GM18517 (cell line): ENCODE results near the gene LTBP1.

Experiments used
- ATAC-seq: cut with Tn5 transposase; IDR thresholded peaks from one replicate; pipeline ENCODE4 v1.9.1; 2021; ENCODE audit warnings: mild to moderate bottlenecking, moderate library complexity; ENCODE audit not compliant: unreplicated experiment

The LTBP1 gene

GRCh38 chr2:32931945-32932709 is 14.6 kb upstream of the LTBP1 start:
- ATAC-seq = no peak

- no peak for ATAC-seq
Observed at GRCh38 chr2:32932825-32933755, 13.7 kb upstream of the LTBP1 start.

- no peak for ATAC-seq
Observed at GRCh38 chr2:32933756-32934095, 13.0 kb upstream of the LTBP1 start.

DNA sequence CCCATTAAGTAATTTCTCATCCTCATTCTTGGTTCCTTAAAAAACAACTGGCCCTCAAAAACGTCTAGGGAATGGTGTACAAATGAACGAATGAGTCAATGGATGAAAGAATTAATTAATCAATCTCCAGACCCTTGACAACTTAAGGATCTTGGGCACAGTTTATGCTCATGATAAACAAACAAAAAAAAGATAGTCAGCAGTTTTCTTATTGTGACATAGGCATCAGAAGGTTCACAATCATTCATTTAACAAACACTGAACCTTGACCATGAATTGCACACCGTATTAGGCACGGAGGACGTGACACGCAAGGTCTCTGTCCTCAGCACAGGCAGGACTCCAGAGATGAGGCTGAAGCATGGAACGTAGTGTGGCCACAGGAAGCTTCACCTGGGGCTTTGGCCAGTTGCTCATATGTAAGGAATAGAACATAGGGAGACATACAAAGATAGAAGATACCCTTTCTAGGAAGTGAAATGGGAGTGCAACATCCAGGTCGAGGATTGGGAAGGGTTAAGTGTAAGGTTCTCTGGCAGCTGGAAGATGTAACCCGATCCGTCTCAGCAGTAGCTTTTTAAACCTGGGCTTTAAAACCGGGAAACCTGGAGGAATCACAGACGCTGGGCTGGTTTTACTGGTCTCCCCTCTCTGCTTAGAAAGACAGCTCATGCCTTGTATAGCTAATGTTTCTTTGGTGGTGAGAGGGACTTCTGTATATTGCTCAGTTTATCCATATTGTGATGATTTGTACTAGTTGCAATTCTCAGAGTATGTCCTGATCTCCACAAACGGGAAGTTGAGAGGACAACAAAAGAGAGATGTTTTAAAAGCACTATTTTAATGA is 8.9 kb upstream of the LTBP1 start:
- no peak for ATAC-seq

DNA sequence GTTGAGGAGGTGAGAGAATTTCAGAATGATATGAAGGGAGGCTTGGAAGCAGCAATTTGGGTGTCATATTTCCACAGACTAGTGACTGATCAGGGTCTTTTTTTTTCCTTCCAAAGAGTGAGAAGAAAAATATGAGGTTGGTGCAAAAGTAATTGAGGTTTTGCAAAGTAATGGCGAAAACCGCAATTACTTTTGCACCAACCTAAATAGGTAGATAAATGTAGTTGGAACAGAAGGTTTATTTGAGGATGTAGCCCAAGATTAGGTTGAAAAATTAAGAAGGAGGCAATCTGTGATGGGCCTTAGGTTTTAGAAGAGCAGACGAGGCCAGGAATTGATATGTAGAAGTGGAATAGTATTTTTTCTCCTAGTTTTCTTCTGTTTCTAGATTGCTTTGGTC is 7.8 kb upstream of the LTBP1 start:
- no peak for ATAC-seq

- no peak for ATAC-seq
Observed at GRCh38 chr2:32940316-32940997, 6.3 kb upstream of the LTBP1 start.

- no peak for ATAC-seq
Observed at GRCh38 chr2:32941944-32942690, 4.6 kb upstream of the LTBP1 start.

DNA sequence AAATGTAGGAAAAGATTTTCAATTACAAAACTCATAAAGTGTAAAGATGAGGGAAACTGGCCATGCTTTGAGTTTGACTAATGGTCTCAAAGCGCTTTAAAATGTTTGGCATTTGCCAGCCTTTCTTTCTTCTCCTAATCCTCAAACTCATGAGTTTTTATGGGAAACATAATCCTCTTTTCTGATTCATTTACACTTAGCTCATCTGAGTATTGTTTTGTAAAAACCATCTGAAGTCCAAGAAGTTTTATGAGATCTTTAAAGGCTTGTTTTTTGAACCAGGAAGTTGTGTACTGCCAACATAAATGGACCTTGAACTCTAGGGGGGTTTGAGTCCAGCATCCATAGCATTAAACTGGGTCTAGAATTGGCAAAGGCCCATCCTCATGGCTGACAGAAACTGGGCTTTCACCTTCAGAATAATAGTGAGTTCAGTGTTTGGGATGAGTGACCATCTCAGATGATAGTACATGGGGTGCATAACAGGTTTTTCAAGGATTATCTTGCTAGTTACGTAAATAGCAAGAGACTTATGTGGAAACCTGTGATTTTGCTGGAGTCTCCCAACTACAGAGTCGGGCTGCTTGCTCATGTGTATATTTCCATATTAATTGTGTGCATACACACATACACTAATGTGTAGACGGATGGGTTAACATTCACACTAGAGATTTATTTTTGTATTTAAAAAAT is 3.8 kb upstream of the LTBP1 start:
- no peak for ATAC-seq

DNA sequence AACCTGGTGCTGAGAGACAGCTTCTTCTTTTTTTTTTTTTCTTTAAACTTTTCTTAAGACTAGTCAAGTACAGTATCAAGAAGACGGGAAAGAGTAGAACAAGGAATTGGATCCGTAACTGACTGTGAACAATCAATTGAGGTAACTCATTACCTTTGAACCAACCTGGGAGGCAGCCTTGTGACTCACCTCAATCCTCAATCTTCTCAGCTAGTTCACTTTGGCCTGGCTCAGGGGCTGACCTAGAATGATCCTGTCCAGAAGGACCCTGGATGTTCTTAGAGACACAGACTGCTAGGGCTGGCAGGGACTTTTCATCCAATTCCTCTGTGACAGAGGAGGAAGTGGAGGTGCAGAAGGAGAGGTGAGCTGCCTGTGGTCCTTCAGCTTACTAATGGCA is 1.5 kb upstream of the LTBP1 start:
- ATAC-seq = no peak

DNA sequence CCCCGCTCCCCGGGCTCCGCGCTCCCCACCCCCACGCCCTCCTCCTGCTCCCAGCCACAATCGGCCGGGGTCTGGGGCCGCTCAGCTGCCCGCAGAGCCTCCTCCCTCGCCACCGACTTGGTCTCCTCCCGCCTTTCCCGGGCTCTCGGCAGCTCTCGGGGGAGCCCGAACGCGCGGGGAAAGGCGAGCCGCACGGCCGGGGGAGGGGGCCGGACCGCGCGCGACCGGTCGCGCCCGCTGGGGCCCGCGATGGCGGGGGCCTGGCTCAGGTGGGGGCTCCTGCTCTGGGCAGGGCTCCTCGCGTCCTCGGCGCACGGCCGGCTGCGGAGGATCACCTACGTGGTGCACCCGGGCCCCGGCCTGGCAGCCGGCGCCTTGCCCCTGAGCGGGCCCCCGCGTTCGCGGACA is 327 bp downstream of the LTBP1 start:
- peak; percentile 23 for ATAC-seq

DNA sequence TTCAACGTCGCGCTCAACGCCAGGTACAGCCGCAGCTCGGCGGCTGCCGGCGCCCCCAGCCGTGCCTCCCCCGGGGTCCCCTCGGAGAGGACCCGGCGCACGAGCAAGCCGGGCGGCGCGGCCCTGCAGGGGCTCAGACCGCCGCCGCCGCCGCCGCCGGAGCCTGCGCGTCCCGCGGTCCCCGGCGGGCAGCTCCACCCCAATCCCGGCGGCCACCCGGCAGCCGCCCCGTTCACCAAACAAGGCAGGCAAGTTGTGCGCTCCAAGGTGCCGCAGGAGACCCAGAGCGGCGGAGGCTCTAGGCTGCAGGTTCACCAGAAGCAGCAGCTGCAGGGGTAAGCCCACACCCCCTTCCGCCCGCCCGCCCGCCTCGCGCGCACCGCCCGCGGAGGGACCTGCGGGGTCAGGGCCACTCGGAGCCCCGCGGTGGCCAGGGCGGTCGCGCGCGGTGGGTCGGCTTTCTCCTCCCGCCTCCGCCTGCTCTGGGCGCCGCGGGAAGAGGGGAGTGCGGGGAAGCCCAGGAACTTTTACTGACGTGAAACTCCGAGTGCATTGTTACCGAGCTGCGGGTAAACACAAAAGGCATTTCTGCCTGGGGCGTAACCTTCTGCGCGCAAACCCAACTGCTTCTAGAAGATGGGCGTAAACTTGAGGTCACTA is 861 bp downstream of the LTBP1 start:
- ATAC-seq = peak; percentile 36

GRCh38 chr2:32948266-32948665 is 1.5 kb downstream of the LTBP1 start:
- no peak for ATAC-seq

DNA sequence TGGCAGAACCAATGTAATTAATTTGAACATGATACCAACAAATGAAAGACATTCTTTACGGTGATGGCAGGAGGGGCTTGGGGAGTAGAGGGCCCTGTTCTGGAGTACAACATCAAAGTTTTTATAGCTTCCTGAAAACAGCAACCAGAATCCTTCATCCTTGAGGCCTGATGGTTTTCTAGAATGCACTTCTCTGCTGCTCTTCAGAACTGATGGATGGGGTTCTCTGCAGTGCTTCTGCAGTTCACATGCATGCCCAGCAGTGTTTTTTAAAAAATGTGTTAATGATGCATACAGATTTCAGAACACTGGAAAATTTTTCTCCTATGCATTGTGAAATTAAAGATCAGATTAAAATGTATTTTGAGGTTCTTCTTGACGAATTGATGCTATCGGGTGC is 2.5 kb downstream of the LTBP1 start:
- no peak for ATAC-seq

GRCh38 chr2:32951672-32952071 is 4.9 kb downstream of the LTBP1 start:
- no peak for ATAC-seq

GRCh38 chr2:32952761-32953476 is 6.2 kb downstream of the LTBP1 start:
- ATAC-seq = no peak

DNA sequence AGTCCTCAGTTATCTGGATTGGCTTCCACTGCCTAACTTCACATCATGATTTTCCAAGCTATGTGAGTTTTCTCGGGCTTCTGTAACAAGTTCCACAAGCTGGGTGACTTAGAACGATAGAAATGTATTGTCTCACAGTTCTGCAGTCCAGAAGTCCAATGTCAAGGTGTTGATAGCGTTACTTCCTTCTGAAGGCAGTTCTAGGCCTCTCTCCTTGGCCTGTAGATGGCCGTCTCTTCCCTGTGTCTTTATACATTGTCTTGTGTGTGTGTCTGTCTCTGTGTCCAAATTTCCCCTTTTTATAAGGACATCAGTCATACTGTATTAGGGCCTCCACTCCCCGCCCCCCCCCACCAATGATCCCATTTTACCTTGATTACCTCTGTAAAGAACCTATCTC is 7.5 kb downstream of the LTBP1 start:
- no peak for ATAC-seq

DNA sequence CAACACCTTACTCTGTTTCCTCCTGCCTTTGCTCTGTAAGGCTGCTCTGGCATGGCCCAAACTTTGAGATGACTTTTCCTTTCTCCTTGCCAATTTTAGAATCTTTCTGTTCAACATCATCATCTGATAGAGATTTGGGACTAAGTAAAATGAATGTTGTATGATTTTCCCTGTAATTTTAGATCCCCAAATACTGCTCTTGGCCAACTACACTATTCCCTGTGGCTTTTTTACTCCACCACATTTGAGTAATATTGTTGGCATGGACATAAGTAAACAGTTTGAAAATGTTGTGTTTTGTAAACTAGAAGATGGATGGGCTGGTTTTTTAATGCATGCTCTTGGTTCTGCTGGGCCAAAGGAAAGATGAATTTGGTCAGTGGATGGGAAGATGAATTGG is 12.1 kb downstream of the LTBP1 start:
- ATAC-seq = no peak

DNA sequence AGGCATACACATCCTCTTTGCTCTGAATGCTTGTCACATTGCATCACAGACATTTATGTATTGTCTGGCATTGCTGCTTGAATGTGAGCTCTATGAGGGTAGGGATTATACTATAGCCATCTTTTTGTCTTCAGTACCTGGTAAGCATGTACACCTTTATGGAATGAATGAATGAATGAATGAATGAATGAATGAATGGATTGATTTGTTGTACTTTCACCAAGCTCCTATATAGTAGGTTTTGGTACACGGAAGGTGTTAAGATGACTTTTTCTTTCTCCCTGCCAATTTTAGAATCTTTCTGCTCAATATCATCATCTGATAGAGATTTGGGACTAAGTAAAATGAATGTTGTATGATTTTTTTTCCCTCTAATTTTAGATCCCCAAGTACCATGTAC is 13.5 kb downstream of the LTBP1 start:
- no peak for ATAC-seq
